Measurements from ENCODE around the gene PNPLA7.
"Not testable (repeated sequence)": the region's sequence is repeated elsewhere in the genome, so short reads cannot be mapped to it uniquely, and the experiment has no call there.

PNPLA7 gene

DNA sequence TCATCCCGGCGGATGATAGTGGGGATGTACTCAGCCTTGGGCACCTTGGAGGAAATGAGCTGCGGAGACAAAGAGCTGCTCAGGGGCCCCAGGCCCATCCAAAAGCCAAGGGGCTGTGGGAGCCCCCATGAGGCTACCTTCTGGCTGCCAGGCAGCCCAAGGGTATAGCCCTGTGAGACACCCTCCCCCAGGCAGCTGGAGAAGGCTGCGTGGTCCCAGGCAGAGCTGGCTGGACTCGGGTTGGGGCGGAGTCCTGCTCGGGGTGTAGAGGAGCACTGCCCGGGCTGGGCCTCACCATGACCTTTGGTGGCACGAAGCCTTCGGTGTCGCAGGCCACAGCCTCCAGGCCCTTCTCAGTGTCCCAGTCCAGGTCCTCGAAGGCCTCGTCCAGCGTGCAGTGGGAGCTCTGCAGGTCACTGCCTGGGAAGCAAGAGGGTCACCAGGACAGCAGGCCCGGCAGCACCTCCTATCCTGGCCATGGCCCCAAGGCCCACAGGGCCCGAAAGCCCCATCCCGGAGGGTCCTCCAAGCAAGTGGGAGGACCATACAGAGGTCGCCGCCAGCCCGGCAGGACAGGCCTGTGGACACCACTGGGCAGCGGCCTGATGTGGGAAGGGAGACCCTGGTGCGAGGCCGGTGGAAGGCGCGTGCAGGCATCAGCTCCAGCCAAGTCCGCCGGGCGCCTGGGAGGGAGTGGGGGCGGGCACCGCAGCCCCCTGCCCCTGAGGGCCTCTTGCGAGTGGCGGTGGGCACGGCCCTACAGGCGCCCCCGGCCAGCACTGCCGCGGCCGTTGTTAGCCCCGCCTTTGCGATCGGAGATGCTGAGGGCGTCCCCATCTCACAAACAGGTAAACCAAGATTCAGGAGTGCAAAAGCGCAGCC lies 97.2 kb downstream of the PNPLA7 start:
- in situ Hi-C loops (cut with MboI; ENCODE audit: low sequenced_read_pairs), result no loop called here

DNA sequence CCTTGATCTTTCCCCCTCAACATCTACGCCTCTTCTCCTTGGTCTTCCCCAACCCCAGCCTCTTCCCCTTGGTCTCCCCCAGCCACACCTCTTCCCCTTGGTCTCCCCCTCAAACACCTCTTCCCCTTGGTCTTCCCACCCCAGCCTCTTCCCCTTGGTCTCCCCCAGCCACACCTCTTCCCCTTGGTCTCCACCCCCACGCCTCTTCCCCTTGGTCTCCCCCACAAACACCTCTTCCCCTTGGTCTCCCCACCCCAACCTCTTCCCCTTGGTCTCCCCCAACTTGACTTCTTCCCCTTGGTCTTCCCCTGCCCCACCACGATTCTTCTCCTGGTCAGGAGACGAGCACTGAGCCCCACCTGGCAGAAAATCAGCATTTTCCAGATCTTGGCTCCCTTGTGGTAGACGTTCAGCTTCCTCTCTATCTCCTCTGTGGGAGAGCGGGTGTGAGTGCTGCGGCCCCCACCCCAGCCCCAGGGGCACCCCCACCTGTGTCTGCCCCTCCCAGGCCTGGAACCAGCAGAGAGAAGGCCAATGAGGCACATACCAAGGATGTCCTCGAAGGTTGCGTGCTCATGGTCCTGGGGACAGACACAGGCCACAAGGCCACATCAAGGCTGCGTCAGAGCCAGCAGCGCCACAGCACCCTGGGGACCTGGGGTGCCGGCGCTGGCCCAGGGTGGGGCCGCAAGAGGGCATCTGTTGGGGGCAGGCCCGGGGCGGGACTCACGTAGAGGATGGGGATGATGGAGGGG lies 98.0 kb downstream of the PNPLA7 start:
- in situ Hi-C loops (cut with MboI; ENCODE audit: low sequenced_read_pairs), result no loop called here

- in situ Hi-C loops (cut with MboI; ENCODE audit: low sequenced_read_pairs), result not testable (repeated sequence)
These were observed 98.8 kb downstream of the PNPLA7 start for GRCh38 chr9:137451264-137452005.

DNA sequence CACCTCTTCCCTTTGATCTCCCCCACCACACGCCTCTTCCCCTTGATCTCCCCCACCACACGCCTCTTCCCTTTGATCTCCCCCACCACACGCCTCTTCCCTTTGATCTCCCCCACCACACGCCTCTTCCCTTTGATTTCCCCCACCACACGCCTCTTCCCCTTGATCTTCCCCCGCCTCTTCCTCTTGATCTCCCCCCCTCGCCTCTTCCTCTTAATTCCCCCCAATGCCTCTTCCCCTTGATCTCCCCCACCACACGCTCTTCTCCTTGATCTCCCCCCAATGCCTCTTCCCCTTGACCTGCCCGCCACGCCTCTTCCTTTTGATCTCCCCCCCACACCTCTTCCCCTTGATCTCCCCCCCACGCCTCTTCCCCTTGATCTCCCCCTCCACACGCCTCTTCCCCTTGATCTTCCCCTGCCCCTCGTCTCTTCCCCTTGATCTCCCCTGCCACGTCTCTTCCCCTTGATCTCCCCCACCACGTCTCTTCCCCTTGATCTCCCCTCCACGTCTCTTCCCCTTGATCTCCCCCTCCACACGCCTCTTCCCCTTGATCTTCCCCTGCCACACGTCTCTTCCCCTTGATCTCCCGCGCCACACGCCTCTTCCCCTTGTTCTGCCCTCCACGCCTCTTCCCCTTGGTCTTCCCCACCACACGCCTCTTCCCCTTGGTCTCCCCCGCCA lies 99.5 kb downstream of the PNPLA7 start:
- in situ Hi-C loops (cut with MboI; ENCODE audit: low sequenced_read_pairs), result not testable (repeated sequence)

DNA sequence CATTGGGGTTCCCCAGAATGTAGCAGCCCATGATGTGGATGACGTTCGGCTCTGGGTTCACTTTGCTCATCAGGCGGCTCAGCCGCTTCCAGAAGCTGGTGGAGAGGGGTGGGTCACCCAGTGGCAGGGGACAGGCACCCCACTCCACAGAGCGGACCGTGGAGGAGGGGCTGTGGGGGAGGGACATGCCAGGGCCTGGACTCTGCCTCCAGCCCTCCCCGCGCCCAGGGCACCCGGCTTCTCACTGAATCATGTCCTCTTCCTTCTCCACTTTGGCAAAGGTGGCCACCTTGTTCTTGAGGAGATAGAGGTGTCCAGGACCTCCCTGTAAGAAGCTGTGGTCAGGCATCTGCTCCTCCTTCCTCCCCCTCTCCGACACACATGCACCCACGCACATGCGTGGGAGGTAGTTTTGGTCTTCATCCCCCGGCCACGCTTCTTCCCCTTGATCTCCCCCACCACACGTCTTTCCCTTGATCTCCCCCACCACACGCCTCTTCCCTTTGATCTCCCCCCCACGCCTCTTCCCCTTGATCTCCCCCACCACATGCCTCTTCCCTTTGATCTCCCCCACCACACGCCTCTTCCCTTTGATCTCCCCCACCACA lies 100.2 kb downstream of the PNPLA7 start:
- in situ Hi-C loops (cut with MboI; ENCODE audit: low sequenced_read_pairs), result no loop called here

DNA sequence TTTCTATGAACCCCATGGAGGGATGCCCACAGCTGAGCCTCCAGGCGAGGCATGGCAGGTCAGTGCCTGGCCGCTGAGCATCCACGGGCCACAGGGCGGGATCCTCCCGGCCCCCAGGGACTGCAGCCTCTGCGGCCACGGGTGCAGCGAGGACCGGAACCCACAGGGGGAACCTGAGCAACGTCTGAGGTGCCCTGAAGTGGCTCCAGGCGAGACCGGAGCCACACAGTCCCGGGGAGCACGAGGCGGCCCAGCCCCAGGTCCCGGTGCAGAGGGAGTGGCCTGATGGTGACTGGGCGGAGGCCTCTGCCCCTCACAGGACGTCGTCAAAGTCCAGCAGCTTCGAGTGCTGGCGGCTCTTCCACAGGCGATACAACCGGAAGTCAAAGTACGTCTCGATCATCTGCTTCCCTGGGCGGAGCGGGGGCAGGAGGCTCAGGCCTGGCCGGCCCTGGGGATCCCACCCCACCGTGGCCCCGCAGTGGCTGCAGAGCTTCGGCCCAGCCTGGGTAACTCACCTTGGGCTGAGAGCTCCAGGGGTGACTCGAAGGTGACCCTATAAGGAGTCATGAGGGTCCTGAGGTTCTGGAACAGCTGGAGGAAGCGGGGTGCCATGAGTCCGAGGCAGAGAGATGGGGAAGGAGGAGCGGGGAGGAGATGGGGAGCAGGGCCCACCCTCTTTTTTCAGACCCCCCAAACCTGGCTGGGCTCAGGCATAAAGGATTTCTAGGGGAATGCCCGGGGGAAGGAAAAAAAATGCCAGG lies 100.9 kb downstream of the PNPLA7 start:
- in situ Hi-C loops (cut with MboI; ENCODE audit: low sequenced_read_pairs), result no loop called here

DNA sequence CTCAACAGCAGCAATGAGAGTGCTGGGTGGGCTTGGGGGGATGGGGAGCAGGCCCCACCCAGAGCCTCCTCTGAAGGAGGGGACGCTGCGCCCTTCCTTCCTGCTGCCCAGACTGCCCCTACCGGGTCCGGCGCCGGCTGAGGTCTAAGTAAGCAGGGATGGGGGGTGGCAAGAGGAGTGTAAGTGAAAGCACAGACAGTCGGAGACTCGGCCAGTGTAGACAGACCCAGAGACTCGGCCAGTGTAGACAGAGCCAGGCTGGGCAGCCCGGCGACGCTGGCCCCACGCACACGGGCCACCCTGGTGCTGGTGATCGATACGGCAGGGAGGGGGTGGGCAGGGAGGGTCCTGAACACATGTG lies 101.6 kb downstream of the PNPLA7 start:
- in situ Hi-C loops (cut with MboI; ENCODE audit: low sequenced_read_pairs), result no loop called here

DNA sequence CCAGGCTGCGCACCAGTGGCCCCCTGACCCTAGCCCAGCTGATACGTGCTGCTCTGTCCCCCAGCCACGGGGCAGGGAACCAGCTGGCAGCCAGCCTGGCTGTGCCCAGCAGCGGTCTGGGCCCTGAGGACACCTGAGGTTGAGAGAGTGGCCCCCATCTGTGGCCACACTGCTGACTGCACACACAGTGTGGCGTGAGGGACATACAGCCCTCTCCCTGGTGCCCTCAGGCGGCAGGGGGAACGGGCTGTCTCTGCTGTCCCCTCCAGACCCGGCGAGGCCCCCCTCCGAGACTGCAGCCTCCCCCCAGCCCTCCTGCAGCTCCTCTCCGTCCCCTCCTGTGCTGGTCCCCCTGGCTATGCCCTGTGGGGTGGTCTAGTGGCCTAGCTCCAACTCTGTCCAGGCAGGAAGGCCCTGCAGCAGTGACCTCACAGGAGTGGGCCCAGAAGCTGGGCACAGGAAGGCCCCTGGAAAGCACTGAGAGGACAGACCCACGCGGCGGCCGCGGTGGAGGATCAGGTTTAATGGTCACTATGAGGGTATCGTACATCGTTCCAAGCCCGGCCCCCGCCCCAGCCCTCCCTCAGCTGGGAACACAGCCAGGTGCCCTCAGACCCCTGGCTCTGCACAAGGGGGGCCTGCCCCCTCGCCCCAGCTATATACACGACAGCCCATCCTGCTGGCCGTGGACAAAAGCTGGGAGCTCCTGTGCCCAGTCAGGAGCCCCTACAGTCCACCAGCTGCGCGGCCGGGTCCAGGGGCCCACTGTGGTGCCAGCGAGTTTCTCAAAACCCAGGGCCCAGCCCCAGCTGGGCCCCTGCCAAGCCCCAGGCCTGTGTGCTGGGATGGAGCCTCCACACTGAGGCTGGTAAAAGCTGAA lies 102.2 kb downstream of the PNPLA7 start:
- in situ Hi-C loops (cut with MboI; ENCODE audit: low sequenced_read_pairs), result no loop called here

DNA sequence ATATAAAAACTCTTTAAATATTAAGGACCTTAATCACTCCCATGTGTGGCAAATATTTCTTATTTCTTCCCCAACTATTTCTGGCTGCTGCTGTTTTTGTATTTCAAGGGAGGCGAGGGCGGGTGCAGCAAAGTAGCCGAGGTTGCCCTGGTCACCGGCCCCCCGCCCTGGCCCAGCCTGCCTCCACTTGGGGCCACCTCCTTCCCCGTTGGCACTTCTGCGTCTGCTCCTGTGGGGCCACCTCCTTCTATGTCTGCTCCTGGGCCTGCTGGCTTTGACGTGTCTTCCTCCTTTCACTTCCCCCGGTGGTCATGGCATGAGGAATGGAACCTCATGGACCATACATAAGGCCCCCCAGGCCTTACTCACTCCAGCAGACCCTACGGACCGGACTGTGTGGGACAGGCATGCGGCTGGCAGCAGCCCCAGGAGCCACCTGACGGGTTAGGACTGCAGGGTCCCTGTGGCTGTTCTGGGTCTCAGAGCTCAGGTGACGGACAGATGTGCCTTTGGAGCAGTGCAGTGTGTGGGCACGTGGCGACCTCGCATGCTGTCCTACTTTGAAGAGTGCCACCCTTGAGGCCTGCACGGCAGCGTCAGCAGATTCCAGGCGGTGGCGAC lies 103.2 kb downstream of the PNPLA7 start:
- in situ Hi-C loops (cut with MboI; ENCODE audit: low sequenced_read_pairs), result no loop called here

- in situ Hi-C loops (cut with MboI; ENCODE audit: low sequenced_read_pairs), result no loop called here
These were observed 104.2 kb downstream of the PNPLA7 start for GRCh38 chr9:137445930-137446431.

DNA sequence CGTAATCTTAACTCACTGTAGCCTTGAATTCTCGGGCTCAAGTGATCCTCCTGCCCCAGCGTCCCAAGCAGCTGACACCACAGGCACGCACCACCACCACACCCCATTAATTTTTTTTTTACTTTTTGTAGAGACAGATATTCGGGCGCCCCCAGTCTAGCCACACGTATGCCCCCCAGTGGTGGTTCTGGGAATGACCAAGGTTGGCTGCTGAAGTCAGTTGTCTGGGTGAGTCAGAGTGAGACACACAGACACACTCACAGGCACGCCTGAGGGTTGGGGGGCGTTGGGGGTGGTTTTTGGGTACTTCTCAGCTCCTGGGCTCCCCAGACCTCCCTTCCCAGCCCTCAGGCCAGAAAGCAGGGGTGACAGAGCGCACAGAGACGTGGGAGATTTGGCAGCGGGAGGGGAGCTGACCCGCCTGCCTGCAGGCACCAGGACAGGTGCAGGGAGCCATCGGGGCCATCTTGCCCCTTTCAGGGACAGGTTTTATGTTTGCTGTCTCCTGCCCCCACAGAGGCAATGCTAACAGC lies 104.9 kb downstream of the PNPLA7 start:
- in situ Hi-C loops (cut with MboI; ENCODE audit: low sequenced_read_pairs), result no loop called here

DNA sequence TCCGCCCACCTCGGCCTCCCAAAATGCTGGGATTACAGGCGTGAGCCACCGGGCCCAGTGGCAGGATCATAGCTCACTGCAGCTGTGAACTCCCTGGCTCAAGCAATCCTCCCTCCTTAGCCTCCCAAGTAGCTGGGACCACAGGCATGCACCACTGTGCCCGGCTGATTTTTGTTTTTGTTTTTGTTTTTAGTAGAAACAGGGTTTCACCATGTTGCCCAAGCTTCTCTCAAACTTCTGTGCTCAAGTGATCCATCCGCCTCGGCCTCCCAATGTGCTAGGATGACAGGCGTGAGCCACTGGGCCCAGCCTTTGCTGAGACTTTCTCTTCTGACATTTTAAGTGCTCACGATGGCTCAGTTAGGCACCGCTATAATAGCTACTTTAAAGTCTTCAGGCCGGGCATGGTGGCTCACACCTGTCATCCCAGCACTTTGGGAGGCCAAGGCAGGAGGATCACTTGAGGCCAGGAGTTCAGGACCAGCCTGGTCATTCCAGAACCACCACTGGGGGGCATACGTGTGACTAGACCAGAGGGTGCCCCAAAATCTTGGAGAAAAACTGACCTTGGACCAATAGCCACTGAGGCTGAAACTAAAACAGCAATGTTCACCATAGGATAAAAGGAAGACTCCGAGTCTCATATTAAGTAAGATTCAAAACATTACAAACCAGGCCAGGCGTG lies 106.0 kb downstream of the PNPLA7 start:
- in situ Hi-C loops (cut with MboI; ENCODE audit: low sequenced_read_pairs), result no loop called here

DNA sequence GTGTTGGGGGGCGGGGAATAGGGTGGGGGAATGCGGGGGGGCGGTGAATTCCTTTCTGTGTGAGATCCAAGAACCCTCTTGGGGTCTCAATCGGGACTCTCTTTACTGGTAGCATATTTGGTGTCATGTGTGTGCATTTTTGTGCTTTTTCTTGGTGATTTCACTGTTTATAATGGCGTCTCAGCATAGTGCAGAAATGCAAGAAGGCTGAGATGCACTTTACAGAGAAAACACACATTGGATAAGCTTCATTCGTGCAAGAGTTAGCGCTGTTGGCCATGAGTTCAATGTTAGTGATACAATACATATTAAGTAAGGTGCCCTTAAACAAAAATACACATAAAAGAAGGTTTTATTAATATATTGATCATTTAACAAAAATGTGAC lies 108.3 kb downstream of the PNPLA7 start:
- in situ Hi-C loops (cut with MboI; ENCODE audit: low sequenced_read_pairs), result no loop called here

DNA sequence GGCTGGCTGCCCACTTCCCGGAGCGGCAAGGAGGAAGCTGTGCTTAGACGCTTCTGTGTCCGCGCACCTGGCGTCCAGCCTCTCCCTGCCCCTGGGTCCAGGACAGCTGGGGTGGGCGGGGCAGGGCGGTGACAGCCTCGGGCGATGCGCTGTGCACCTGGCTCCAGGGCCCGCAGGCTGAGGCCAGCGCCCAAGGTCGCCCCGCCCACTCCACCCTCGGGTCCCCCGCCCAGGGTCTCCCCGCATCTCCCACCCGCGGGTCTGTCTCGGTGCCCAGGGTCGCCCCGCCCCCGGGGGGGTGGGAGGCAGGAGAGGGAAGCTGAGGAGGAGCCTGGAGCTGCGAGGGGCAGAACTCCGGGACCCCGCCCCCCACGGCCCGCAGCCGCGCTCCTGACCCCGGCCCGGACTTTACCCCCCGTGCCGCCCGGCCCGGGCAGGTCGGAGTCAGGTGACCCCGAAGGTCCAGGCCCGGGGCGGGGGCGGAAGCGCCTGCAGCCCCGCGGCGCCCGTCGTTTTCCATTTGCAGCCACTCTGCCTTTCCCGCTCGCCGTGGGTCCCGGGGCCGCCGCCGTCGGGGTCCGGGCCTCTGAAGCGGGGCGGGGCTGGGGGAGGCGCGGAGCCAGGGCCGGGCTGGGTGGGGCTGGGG lies 108.8 kb downstream of the PNPLA7 start, which contains the start of gene ENTPD8:
Gene ENTPD8 (minus strand): TSS at position 69 of the 646 bp plus-strand sequence. CDS start 3,072 bp downstream, outside the sequence.
- in situ Hi-C loops (cut with MboI; ENCODE audit: low sequenced_read_pairs), result no loop called here

DNA sequence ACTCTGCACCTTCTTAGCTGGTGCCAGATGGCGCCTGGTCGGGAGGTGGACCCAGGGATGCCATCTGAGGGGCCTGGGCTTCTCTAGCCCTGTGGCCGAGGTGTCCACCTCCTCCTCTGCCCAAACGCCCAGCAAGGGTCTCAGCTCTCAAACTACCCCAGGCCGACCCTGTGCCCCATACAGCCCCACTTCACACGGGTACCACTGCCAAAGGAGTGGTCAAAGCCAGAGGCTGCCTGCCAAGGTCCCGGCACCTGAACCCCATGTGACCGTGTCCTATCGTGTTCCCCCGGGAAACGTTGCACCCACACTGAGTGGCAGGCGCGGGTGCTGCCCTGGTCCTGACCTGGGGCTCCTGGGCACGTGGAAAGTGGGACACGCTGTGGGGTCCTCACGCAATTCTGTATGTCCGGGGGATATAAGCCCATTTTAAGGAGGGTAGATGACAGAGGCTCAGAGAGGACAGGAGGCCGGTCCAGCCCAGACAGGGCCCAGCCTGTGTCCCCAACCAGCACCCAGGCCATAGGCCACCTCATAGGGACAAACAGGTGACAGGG lies 111.0 kb downstream of the PNPLA7 start:
- in situ Hi-C loops (cut with MboI; ENCODE audit: low sequenced_read_pairs), result no loop called here

GRCh38 chr9:137438591-137439157 lies 111.5 kb downstream of the PNPLA7 start:
- in situ Hi-C loops (cut with MboI; ENCODE audit: low sequenced_read_pairs), result no loop called here

All from HL-60/S4 treated with retinoic acid at 250 ng/mL for 4 days and 3 days (cell line).